ENCODE data around the gene XPNPEP1.

Gene XPNPEP1

DNA sequence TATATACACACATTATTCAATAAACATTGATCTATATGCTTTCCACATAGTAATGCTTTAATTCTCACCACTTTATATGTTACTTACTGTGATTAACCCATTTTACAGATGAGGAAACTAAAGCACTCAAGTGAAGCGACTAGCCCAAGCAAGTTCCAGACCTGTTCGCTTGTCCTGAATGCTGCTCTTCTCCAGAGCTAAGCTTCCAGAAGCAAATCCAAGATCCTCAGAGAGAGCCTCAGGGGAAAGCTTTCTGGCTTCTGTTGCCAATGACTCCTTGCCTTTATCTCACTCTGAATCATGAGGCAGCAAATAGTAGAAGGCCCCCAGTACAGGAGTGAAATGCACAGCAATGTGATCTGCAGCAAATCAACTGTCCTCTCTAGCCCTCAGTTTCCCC lies 32.2 kb downstream of the XPNPEP1 start:
- no peak overlapping the region for H3K27ac ChIP-seq (ENCODE audit: low read depth, low read length)

DNA sequence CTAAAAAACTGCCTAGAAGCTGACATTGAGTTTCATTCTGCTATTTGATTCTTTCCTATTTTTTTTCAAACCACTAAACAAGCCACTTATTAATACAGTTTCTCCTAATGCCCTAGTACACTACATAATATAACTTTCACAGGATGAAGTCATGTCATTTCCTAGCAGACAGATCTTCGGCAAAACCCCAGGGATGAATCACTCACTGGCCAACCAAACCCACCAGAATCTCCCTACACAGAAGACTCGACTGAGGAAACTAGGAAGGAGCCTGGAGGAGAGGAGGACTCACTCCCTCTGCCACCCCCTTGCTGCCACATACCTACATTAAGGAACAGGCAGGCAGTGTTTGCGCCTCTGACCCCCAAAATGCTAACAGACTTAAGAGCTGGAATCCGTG lies 33.4 kb downstream of the XPNPEP1 start:
- H3K36me3 ChIP-seq (ENCODE audit: low read length): 0 out of 2 replicates have a peak, but pooled peaks cover 6% of the 10 kb centered on the region
- no peaks in the 10 kb centered on the region for H3K27me3 ChIP-seq (ENCODE audit: low read length)
- no peak overlapping the region for H3K4me2 ChIP-seq (ENCODE audit: low read depth, low read length, poor library complexity, severe bottlenecking)
- no peak overlapping the region for H3K4me3 ChIP-seq (ENCODE audit: insufficient read depth, low read length, poor library complexity, severe bottlenecking)
- H3K9me2 ChIP-seq (replicated peaks; ENCODE audit: insufficient read depth, low read length): no peaks in the 10 kb centered on the region
- H2AFZ ChIP-seq (ENCODE audit: low read depth, low read length, severe bottlenecking): no peak overlapping the region
- peaks cover 7% of the 10 kb centered on the region; the same call in 1 of the 2 replicates for H3F3A ChIP-seq (ENCODE audit: insufficient read depth)
- H4K20me1 ChIP-seq (ENCODE audit: low read depth, low read length): no peaks in the 10 kb centered on the region
- TF ChIP-seq, protein P1, sequence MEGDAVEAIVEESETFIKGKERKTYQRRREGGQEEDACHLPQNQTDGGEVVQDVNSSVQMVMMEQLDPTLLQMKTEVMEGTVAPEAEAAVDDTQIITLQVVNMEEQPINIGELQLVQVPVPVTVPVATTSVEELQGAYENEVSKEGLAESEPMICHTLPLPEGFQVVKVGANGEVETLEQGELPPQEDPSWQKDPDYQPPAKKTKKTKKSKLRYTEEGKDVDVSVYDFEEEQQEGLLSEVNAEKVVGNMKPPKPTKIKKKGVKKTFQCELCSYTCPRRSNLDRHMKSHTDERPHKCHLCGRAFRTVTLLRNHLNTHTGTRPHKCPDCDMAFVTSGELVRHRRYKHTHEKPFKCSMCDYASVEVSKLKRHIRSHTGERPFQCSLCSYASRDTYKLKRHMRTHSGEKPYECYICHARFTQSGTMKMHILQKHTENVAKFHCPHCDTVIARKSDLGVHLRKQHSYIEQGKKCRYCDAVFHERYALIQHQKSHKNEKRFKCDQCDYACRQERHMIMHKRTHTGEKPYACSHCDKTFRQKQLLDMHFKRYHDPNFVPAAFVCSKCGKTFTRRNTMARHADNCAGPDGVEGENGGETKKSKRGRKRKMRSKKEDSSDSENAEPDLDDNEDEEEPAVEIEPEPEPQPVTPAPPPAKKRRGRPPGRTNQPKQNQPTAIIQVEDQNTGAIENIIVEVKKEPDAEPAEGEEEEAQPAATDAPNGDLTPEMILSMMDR (IDR thresholded peaks at IDR 0.05; ENCODE audit: insufficient read depth, low read length, poor library complexity, severe bottlenecking): no peak
- no peak for TF ChIP-seq EZH2phosphoT487 (conservative IDR thresholded peaks at IDR 0.05; ENCODE audit: low read length)
- peaks cover 13% of the 10 kb centered on the region for H3K79me2 ChIP-seq (ENCODE audit: insufficient read depth, low read length)
- no peak overlapping the region for H3K9ac ChIP-seq (ENCODE audit: low read length)
- no peak overlapping the region for H3K27ac ChIP-seq (ENCODE audit: low read depth, low read length)
- no peaks in the 10 kb centered on the region for H3K9me3 ChIP-seq (ENCODE audit: insufficient read depth, low read length)

More for the DNA sequence above, 32.2 kb downstream of the XPNPEP1 start:
- Histone ChIP-seq H3K9me2 (replicated peaks; ENCODE audit: insufficient read depth, low read length) (no peaks in the 10 kb centered on the region), H3K79me2 (ENCODE audit: insufficient read depth, low read length) (peaks cover 25% of the 10 kb centered on the region), H3K36me3 (ENCODE audit: low read length) (0 out of 2 replicates have a peak, but pooled peaks cover 6% of the 10 kb centered on the region), H3F3A (ENCODE audit: insufficient read depth) (no peaks in the 10 kb centered on the region), H2AFZ (ENCODE audit: low read depth, low read length, severe bottlenecking) (no peak overlapping the region), H4K20me1 (ENCODE audit: low read depth, low read length) (no peaks in the 10 kb centered on the region), H3K4me3 (ENCODE audit: insufficient read depth, low read length, poor library complexity, severe bottlenecking) (no peak overlapping the region), H3K27me3 (ENCODE audit: low read length) (no peaks in the 10 kb centered on the region), H3K9me3 (ENCODE audit: insufficient read depth, low read length) (no peaks in the 10 kb centered on the region), H3K4me2 (ENCODE audit: low read depth, low read length, poor library complexity, severe bottlenecking) (no peak overlapping the region), H3K9ac (ENCODE audit: low read length) (no peak overlapping the region)
- no peak for TF ChIP-seq EZH2phosphoT487 (conservative IDR thresholded peaks at IDR 0.05; ENCODE audit: low read length)
- TF ChIP-seq, protein P1 (IDR thresholded peaks at IDR 0.05; ENCODE audit: insufficient read depth, low read length, poor library complexity, severe bottlenecking): no peak

DNA sequence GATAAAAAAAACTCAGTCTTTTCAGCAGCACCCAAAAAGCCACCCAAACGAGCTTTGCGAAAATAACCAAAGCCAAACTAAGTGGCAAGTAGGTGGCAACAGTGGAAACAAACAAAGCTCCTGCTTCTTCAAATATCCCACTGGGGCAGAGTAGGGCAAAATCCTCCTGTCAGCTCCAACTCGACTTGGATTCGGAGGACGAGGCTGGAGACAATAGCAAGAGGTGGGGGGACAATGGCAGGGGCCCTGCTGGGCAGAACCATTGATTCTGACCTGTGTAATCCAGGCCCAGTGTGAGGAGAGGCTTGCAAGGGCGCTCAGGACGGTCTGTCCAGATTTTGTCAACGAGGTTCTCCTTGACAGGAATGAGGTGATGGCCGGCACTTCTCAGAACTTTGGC lies 35.5 kb downstream of the XPNPEP1 start:
- Histone ChIP-seq H3K9ac (ENCODE audit: low read length) (no peak overlapping the region), H4K20me1 (ENCODE audit: low read depth, low read length) (no peaks in the 10 kb centered on the region), H3K9me2 (replicated peaks; ENCODE audit: insufficient read depth, low read length) (no peaks in the 10 kb centered on the region), H3K27ac (ENCODE audit: low read depth, low read length) (no peak overlapping the region), H2AFZ (ENCODE audit: low read depth, low read length, severe bottlenecking) (no peak overlapping the region), H3K4me3 (ENCODE audit: insufficient read depth, low read length, poor library complexity, severe bottlenecking) (no peak overlapping the region), H3K36me3 (ENCODE audit: low read length) (0 out of 2 replicates have a peak, but pooled peaks cover 6% of the 10 kb centered on the region), H3F3A (ENCODE audit: insufficient read depth) (peaks cover 17% of the 10 kb centered on the region; the same call in 1 of the 2 replicates), H3K27me3 (ENCODE audit: low read length) (no peaks in the 10 kb centered on the region), H3K79me2 (ENCODE audit: insufficient read depth, low read length) (no peaks in the 10 kb centered on the region), H3K4me2 (ENCODE audit: low read depth, low read length, poor library complexity, severe bottlenecking) (no peak overlapping the region), H3K9me3 (ENCODE audit: insufficient read depth, low read length) (no peaks in the 10 kb centered on the region)
- TF ChIP-seq, protein P1 (IDR thresholded peaks at IDR 0.05; ENCODE audit: insufficient read depth, low read length, poor library complexity, severe bottlenecking): no peak
- no peak for TF ChIP-seq EZH2phosphoT487 (conservative IDR thresholded peaks at IDR 0.05; ENCODE audit: low read length)

Data from SU-DHL-6 (cell line).